Measurements from ENCODE around the gene PIP4K2A.

PIP4K2A gene

GRCh38 chr10:22588462-22588861 is 125.9 kb downstream of the PIP4K2A start:
- no peak for DNase-seq

GRCh38 chr10:22583683-22584082 is 130.7 kb downstream of the PIP4K2A start:
- no peak for DNase-seq

- no peak for DNase-seq
Measured at GRCh38 chr10:22581461-22581860, 132.9 kb downstream of the PIP4K2A start.

- no peak for DNase-seq
Measured at GRCh38 chr10:22580711-22581110, 133.7 kb downstream of the PIP4K2A start.

- no peak for DNase-seq
Measured at GRCh38 chr10:22579826-22580225, 134.6 kb downstream of the PIP4K2A start.

GRCh38 chr10:22573820-22574569 is 140.4 kb downstream of the PIP4K2A start:
- no peak for DNase-seq

- DNase-seq = no peak
Measured at GRCh38 chr10:22570733-22571430, 143.5 kb downstream of the PIP4K2A start.

GRCh38 chr10:22570234-22570633 is 144.1 kb downstream of the PIP4K2A start:
- no peak for DNase-seq

GRCh38 chr10:22568928-22569327 is 145.4 kb downstream of the PIP4K2A start:
- no peak for DNase-seq

GRCh38 chr10:22564060-22564459 is 150.3 kb downstream of the PIP4K2A start:
- DNase-seq = no peak

GRCh38 chr10:22561909-22562308 is 152.5 kb downstream of the PIP4K2A start:
- DNase-seq = no peak

- DNase-seq = no peak
Measured at GRCh38 chr10:22560913-22561239, 153.5 kb downstream of the PIP4K2A start.

- DNase-seq = no peak
Measured at GRCh38 chr10:22560096-22560912, 154.1 kb downstream of the PIP4K2A start.

GRCh38 chr10:22557321-22557720 is 157.1 kb downstream of the PIP4K2A start:
- DNase-seq = no peak

- no peak for DNase-seq
Measured at GRCh38 chr10:22556774-22557173, 157.6 kb downstream of the PIP4K2A start.

GRCh38 chr10:22554461-22555182 is 159.8 kb downstream of the PIP4K2A start:
- DNase-seq = no peak

- no peak for DNase-seq
Measured at GRCh38 chr10:22553452-22553995, 160.9 kb downstream of the PIP4K2A start.

GRCh38 chr10:22552888-22553378 is 161.4 kb downstream of the PIP4K2A start:
- no peak for DNase-seq

- DNase-seq = no peak
Measured at GRCh38 chr10:22551681-22552365, 162.6 kb downstream of the PIP4K2A start.

- DNase-seq = no peak
Measured at GRCh38 chr10:22550732-22551131, 163.6 kb downstream of the PIP4K2A start.

- no peak for DNase-seq
Measured at GRCh38 chr10:22548344-22548743, 166.0 kb downstream of the PIP4K2A start.

- no peak for DNase-seq
Measured at GRCh38 chr10:22545643-22546042, 168.7 kb downstream of the PIP4K2A start.

All from NCI-H526 treated with DMSO at 0.1 percent for 48 hours (cell line).